Activated CD4-positive, CD25-positive, alpha-beta regulatory T cell treated with anti-CD3 and anti-CD28 coated beads, Interleukin-2, amount 50 U/mL, for 72 hours (primary cell): ENCODE results near the gene SDF2.

Experiments used
- DNase-seq: peaks from one replicate; pipeline ENCODE4 v3.0.0; 2021

SDF2 gene

GRCh38 chr17:28661635-28662526, at the start of gene SDF2, which contains the start of gene SUPT6H:
TSS of gene SDF2 (minus strand) at chr17:28661906. CDS start at chr17:28661876, 30 bp downstream.
TSS of gene SUPT6H (plus strand) at chr17:28662205. CDS start at chr17:28673402, 11,197 bp downstream.
- peak; percentile 94 for DNase-seq

- DNase-seq: peak; percentile 90
These were observed 49.4 kb upstream of the SDF2 start for GRCh38 chr17:28710861-28711722.

- no peak for DNase-seq
These were observed 45.6 kb upstream of the SDF2 start for GRCh38 chr17:28707339-28707720.

- no peak for DNase-seq
These were observed 45.0 kb upstream of the SDF2 start for GRCh38 chr17:28706471-28707338.

GRCh38 chr17:28705728-28706334, 44.1 kb upstream of the SDF2 start:
- no peak for DNase-seq

- no peak for DNase-seq
These were observed 43.5 kb upstream of the SDF2 start for GRCh38 chr17:28705074-28705659.

- no peak for DNase-seq
These were observed 42.6 kb upstream of the SDF2 start for GRCh38 chr17:28704219-28704858.

- DNase-seq: no peak
These were observed 42.0 kb upstream of the SDF2 start for GRCh38 chr17:28703552-28704218.

- no peak for DNase-seq
These were observed 41.0 kb upstream of the SDF2 start for GRCh38 chr17:28702752-28703150.

GRCh38 chr17:28702026-28702751, 40.5 kb upstream of the SDF2 start:
- no peak for DNase-seq

- DNase-seq: no peak
These were observed 39.3 kb upstream of the SDF2 start for GRCh38 chr17:28700830-28701492.

GRCh38 chr17:28700278-28700677, 38.6 kb upstream of the SDF2 start:
- DNase-seq: no peak

GRCh38 chr17:28698253-28698941, 36.7 kb upstream of the SDF2 start:
- no peak for DNase-seq

- no peak for DNase-seq
These were observed 32.2 kb upstream of the SDF2 start for GRCh38 chr17:28693869-28694268.

- no peak for DNase-seq
These were observed 27.3 kb upstream of the SDF2 start for GRCh38 chr17:28689011-28689410.

GRCh38 chr17:28688481-28688880, 26.8 kb upstream of the SDF2 start:
- DNase-seq: no peak

- DNase-seq: no peak
These were observed 24.6 kb upstream of the SDF2 start for GRCh38 chr17:28686296-28686695.

GRCh38 chr17:28685366-28685765, 23.7 kb upstream of the SDF2 start:
- DNase-seq: no peak

GRCh38 chr17:28684963-28685362, 23.3 kb upstream of the SDF2 start:
- DNase-seq: no peak
